DMS 273 treated with DMSO at 0.1 percent for 48 hours (cell line): ENCODE data around the gene STXBP1.

Experiments
- DNase-seq: peaks from one replicate; lab custom pipeline; 2025; lab: John Stamatoyannopoulos, UW

The STXBP1 gene

GRCh38 chr9:127735530-127736185 lies 123.6 kb downstream of the STXBP1 start:
- no peak for DNase-seq

- DNase-seq, result no peak
These were observed 126.6 kb downstream of the STXBP1 start for GRCh38 chr9:127738666-127739065.

GRCh38 chr9:127739614-127740330 lies 127.7 kb downstream of the STXBP1 start:
- DNase-seq, result no peak

- DNase-seq, result no peak
These were observed 129.9 kb downstream of the STXBP1 start for GRCh38 chr9:127741831-127742434.
